Psoas muscle (tissue), 8 donors: ENCODE results near the gene ZNRF2. TPM values are rescaled to one million over a fixed set of nuclear protein-coding genes. Genes with fewer than 3 reads are reported as not detected.

ENCODE experiments used
- ATAC-seq, 4 donors: fragments of 200-7000 bp; cut with Tn5 transposase; one replicate each; pipeline ENCODE4 v1.9.1; 2020; ENCODE audit warnings: moderate library complexity in 3 of 4, mild to moderate bottlenecking in 2 of 4
- DNase-seq, 2 donors: peaks; one replicate each; pipeline ENCODE4 v3.0.0-alpha.2; 2020
- H3K27ac ChIP-seq: fragments of 200-600 bp; one replicate; pipeline ENCODE4 v1.8.0; 2022
- H3K27me3 ChIP-seq, 3 donors: fragments of 200-600 bp in 1 of 3; one replicate each; pipeline versions ENCODE4 v1.6.1 to v1.8.0; 2013 to 2022; ENCODE audit warnings: low read length in 2 of 3, mild to moderate bottlenecking in 2 of 3, moderate library complexity in 1 of 3; ENCODE audit not compliant: insufficient read depth in 3 of 3
- H3K36me3 ChIP-seq, 2 donors: fragments of 200-600 bp in 1 of 2; one replicate each; pipeline versions ENCODE4 v1.6.1 to v1.8.0; 2013 to 2022; ENCODE audit warnings: low read depth in 1 of 2, mild to moderate bottlenecking in 1 of 2, moderate library complexity in 1 of 2; ENCODE audit not compliant: insufficient read depth in 1 of 2
- H3K4me1 ChIP-seq: fragments of 200-600 bp; one replicate; pipeline ENCODE4 v1.8.0; 2022
- H3K4me3 ChIP-seq: fragments of 200-600 bp; one replicate; pipeline ENCODE4 v1.8.0; 2022; ENCODE audit warnings: mild to moderate bottlenecking
- H3K9me3 ChIP-seq: fragments of 200-600 bp; one replicate; pipeline ENCODE4 v1.8.0; 2022
- WGBS, 3 donors: extraction: QIAGEN DNeasy Blood & Tissue Kit; methylation state at CpG; one replicate each; pipeline versions ENCODE4 v1.1.6 to v1.1.7; 2013; 5-methylcytosine and 5-hydroxymethylcytosine counted together
- intact Hi-C, 2 donors: fragments of 100-400 bp; cut with DNase I; formaldehyde crosslinking; loops; one replicate each; pipeline versions ENCODE4 v1.11.0 to v1.14.2; 2022
- polyA plus RNA-seq, 3 donors: library from polyadenylated mRNA; stranded (reverse); fragments of 200-250 nt; gene quantifications; one replicate each; pipeline ENCODE4 v1.2.3, GENCODE V29; 2013
- total RNA-seq, 4 donors: library from RNA; stranded (reverse); fragmentation: NEBNext Ultra II Directional in 2 of 4; extraction: Animal tissue kit (Norgen Biotek cat#: 25700) in 2 of 4; gene quantifications; one replicate each; pipeline versions ENCODE4 v1.2.1 to v1.2.4, GENCODE V29; 2021 to 2023
- TF ChIP-seq, protein P1 (sequence below): fragments of 200-600 bp; IDR thresholded peaks from one replicate; pipeline ENCODE4 v1.8.0; 2022; ENCODE audit warnings: antibody characterized with exemption
- donor health status: healthy with polysubstance abuse.
- donor health status: DM: no; HTN: no; CAD: no; lungs with moderate emphysema.
- donor health status: Bipolar disorder and iron deficiency.
- donor health status: healthy.
- donor health status: DM: yes; HTN: yes; CAD: no.
- donor health status: DM: no; HTN: no; CAD: no.
- donor health status: DM: no; HTN: no; CAD: no.
- donor health status: DM: yes; HTN: yes; CAD: no.

ZNRF2 gene
- total and polyA plus RNA-seq, 7 donors, result 3.9 to 21.5 (median 10.2) TPM

DNA sequence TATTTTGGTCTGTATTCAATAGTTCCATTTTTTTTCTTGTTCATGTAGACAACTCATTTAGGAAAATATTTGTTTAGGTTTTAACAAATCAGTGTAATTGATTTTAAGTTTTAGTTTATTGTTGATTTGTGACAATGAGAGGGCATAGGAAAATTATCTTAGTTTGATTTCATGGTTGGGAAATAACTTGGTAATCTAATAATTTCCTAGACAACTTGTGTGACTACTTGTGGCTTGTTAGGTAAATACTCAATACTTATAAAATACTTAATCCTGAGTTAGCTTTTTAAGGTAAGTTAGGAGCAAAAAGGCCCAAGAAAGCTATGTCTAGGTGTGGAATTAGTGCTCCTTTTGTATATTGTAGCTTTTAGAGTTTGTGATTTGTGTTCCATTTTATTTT lies 65.4 kb downstream of the ZNRF2 start:
- peaks cover 31% of the 10 kb centered on the region for H3K4me1 ChIP-seq
- H3K27me3 ChIP-seq, result no peaks in the 10 kb centered on the region
- DNase-seq (no peak), ATAC-seq (no peak)
- no peaks in the 10 kb centered on the region for H3K36me3 ChIP-seq
- intact Hi-C loops, result loop anchor here in 1 of 2 donors (10.0 kb wide), 1 partner anchor 45 kb away; no protein-coding TSS in a partner anchor
- no peak overlapping the region for H3K27ac ChIP-seq
- H3K9me3 ChIP-seq, result no peaks in the 10 kb centered on the region
- no peak overlapping the region for H3K4me3 ChIP-seq
- TF ChIP-seq, protein P1, sequence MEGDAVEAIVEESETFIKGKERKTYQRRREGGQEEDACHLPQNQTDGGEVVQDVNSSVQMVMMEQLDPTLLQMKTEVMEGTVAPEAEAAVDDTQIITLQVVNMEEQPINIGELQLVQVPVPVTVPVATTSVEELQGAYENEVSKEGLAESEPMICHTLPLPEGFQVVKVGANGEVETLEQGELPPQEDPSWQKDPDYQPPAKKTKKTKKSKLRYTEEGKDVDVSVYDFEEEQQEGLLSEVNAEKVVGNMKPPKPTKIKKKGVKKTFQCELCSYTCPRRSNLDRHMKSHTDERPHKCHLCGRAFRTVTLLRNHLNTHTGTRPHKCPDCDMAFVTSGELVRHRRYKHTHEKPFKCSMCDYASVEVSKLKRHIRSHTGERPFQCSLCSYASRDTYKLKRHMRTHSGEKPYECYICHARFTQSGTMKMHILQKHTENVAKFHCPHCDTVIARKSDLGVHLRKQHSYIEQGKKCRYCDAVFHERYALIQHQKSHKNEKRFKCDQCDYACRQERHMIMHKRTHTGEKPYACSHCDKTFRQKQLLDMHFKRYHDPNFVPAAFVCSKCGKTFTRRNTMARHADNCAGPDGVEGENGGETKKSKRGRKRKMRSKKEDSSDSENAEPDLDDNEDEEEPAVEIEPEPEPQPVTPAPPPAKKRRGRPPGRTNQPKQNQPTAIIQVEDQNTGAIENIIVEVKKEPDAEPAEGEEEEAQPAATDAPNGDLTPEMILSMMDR, result no peak

DNA sequence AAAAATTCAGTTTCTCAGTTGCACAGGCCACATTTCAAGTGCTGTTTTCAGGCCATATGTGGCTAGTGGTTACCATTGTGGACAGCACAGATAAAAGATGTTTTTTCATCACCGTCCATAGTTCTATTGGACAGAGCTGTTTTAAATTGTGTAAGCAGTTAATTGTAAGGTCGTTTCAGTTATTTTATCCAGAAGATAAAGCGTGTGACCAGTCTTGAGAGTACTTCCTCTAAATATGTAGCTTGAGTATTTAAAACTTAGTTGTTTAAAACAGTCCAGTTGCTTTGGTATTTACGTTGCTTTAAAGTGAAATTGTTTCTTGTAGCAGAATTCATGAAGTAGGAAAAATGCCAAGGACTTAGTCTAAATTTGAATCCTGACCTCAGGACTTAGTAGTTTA lies 66.9 kb downstream of the ZNRF2 start:
- H3K27me3 ChIP-seq, result no peaks in the 10 kb centered on the region
- ATAC-seq (no peak), DNase-seq (no peak)
- no peak overlapping the region for H3K4me3 ChIP-seq
- intact Hi-C loops, result loop anchor here in 1 of 2 donors (10.0 kb wide), 1 partner anchor 46 kb away; no protein-coding TSS in a partner anchor
- H3K4me1 ChIP-seq, result peaks cover 31% of the 10 kb centered on the region
- no peak overlapping the region for H3K27ac ChIP-seq
- no peaks in the 10 kb centered on the region for H3K9me3 ChIP-seq
- WGBS, 3 donors, result 65 to 71% (median 66%) methylated on average over 4 of the region's 4 CpGs
- TF ChIP-seq, protein P1, result no peak
- peaks cover 0 to 8% of the 10 kb centered on the region in 2 donors for H3K36me3 ChIP-seq

GRCh38 chr7:30351724-30352123 lies 67.3 kb downstream of the ZNRF2 start:
- Histone ChIP-seq H3K27ac (no peak overlapping the region), H3K9me3 (no peaks in the 10 kb centered on the region), H3K4me1 (peaks cover 31% of the 10 kb centered on the region), H3K4me3 (no peak overlapping the region), H3K36me3 (peaks cover 0 to 10% of the 10 kb centered on the region in 2 donors), H3K27me3 (no peaks in the 10 kb centered on the region)
- 46 to 57% (median 55%) methylated on average over 2 of the region's 2 CpGs for WGBS, 3 donors
- ATAC-seq (no peak), DNase-seq (no peak)
- TF ChIP-seq, protein P1, result no peak
- intact Hi-C loops, result loop anchor here in 1 of 2 donors (10.0 kb wide), 1 partner anchor 47 kb away; no protein-coding TSS in a partner anchor

GRCh38 chr7:30352169-30352568 lies 67.8 kb downstream of the ZNRF2 start:
- Histone ChIP-seq H3K36me3 (peaks cover 0 to 14% of the 10 kb centered on the region in 2 donors), H3K27me3 (no peaks in the 10 kb centered on the region), H3K4me3 (no peak overlapping the region), H3K27ac (no peak overlapping the region), H3K4me1 (peaks cover 31% of the 10 kb centered on the region), H3K9me3 (no peaks in the 10 kb centered on the region)
- TF ChIP-seq, protein P1, result no peak
- intact Hi-C loops, result loop anchor here in 1 of 2 donors (10.0 kb wide), 1 partner anchor 47 kb away; no protein-coding TSS in a partner anchor
- no peak for ATAC-seq
- WGBS, 3 donors, result 95 to 97% (median 97%) methylated on average over 5 of the region's 5 CpGs
- no peak for DNase-seq

- 95 to 97% (median 96%) methylated on average over 3 of the region's 3 CpGs for whole genome bisulfite sequencing, 3 donors
These were observed 69.1 kb downstream of the ZNRF2 start for GRCh38 chr7:30353532-30353931.

More at GRCh38 chr7:30353532-30353931, 69.1 kb downstream of the ZNRF2 start:
- intact Hi-C loops, result loop anchor here in 1 of 2 donors (10.0 kb wide), 1 partner anchor 49 kb away; no protein-coding TSS in a partner anchor
- Histone ChIP-seq H3K4me1 (peaks cover 20% of the 10 kb centered on the region), H3K36me3 (peaks cover 0 to 15% of the 10 kb centered on the region in 2 donors), H3K27me3 (no peaks in the 10 kb centered on the region), H3K4me3 (no peak overlapping the region), H3K27ac (no peak overlapping the region), H3K9me3 (no peaks in the 10 kb centered on the region)
- ATAC-seq, result no peak
- TF ChIP-seq, protein P1, result no peak
- no peak for DNase-seq
